GM21381 (cell line): ENCODE data around the gene MRPL17.
"Not testable (repeated sequence)": the region's sequence is repeated elsewhere in the genome, so short reads cannot be mapped to it uniquely, and the experiment has no call there.

Source experiments
- ATAC-seq: cut with Tn5 transposase; IDR thresholded peaks from one replicate; pipeline ENCODE4 v1.9.1; 2021; ENCODE audit warnings: mild to moderate bottlenecking, moderate library complexity; ENCODE audit not compliant: unreplicated experiment

The MRPL17 gene

DNA sequence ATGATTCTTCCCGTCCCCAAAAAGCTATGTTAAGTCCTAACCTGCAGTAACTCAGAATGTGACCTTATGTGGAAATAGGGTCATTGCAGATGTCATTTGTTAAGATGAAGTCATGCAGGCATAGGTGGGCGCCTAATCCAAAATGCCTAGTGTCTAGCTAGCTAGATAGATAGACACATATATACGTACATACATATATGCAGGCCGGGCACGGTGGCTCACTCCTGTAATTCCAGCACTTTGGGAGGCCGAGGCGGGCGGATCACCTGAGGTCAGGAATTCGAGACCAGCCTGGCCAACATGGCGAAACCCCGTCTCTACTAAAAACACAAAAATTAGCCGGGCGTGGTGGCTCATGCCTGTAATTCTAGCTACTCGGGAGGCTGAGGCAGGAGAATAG is 928 bp upstream of the MRPL17 start:
- ATAC-seq: not testable (repeated sequence)

- ATAC-seq: no peak
These were observed 577 bp downstream of the MRPL17 start for GRCh38 chr11:6682591-6682935.

DNA sequence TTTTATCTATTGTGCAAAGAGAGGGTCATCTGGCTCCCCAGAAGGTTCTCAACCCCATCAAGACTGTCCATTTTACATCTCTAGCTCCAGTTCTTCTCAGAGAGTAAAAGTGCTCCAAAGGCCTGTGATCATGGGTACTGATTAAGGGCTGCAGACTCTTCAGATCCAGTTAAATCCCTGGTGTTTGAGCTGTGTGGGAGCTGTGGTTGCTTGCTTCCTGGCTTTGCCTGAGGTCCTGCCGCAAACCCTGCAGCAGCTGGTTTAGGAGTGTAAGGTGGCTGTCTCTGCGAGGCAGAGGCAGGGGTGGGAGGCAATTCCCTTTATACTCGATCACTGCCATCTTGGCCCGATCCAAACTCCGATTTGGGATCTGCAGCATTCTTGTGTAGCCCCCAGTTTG is 1.2 kb downstream of the MRPL17 start:
- no peak for ATAC-seq

DNA sequence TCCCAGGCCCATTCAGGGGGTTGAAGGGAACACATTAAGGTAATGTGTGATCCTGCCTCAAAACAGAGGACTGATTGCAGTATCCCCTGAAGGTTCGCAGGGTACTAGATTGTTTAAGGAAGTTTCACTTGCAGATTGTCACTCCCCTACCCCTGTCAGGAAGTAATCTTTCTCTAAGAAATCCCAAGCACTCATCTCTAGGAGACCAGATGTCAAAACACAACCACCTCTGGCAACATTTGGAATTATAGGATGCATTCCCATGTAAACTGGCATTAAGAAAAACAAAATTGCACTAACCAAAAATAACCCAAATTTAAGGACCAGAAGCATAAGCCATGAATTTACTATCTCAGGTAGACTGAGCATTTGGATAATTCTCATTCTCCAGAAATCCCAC is 1.6 kb downstream of the MRPL17 start:
- no peak for ATAC-seq

GRCh38 chr11:6677018-6677417 is 6.1 kb downstream of the MRPL17 start:
- ATAC-seq: no peak

- no peak for ATAC-seq
These were observed 8.3 kb downstream of the MRPL17 start for GRCh38 chr11:6674862-6675261.

DNA sequence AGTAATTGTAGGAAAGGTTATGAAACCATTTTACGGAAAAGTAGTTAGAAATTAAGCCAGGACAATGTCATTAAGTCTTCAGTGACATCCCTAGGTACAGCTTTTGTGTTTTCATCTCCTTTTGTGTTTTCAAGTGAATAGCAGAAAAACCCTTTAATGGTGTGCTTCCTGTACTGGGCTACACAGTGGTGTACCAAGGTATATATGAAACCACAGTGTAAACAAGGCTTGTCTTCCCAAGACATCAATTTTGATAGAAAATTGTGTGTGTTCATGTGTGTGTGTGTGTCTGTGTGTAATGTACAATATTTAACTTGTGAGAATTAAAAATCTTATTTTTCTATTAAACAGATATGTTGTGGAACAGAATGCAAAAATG is 8.9 kb downstream of the MRPL17 start:
- ATAC-seq: no peak

DNA sequence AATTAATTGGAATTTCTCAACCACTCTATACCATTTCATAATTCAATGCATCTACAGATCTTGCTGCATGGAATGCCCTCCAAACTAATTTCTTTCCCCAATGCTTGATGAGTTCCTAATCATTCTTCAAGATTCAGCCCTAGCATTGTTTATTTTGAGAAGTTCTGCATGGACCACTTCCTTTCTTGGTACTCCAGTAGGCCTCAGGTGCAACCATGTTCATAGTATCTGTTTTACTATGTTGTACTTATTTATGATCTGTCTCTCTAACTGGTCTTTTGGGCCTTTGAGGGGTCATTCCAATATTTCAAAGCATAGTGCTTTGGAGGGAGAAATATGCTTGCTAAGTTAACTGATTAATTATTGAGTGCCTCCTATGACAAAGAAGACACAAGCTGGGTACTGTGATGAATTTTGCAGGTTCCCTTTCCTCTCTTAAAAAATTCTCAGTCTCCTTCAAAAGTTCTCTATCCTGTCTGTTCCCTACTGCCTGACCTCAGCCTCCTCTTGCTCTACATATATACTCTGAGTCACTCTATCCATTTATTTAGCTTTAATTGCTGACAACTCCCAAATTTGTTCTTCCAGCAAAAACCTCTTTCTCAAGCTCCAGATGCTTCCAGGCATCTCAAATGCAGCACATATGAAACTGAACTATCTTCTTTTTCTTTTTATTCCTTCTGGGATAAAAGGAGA is 9.5 kb downstream of the MRPL17 start:
- ATAC-seq: no peak

DNA sequence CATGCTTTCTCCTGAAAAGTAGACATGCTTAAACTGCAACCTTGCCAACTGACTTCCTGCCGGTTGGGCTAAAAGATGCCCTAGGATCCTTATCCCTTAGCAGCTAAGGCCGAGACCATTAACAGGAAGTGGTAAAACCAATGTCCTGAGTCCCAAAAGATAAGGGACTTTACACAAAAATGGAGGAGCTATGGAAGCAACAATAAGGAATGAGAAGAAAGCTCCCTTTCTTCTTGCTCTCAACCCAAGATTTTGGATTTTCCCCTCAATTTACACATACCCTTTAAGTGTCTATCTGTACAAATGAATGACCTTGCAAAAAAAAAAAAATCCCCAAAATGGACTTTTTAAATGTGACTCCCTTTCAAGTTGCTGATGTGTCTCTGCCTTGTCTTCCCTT is 11.1 kb downstream of the MRPL17 start:
- no peak for ATAC-seq

GRCh38 chr11:6670202-6670830 is 12.8 kb downstream of the MRPL17 start:
- ATAC-seq: no peak

DNA sequence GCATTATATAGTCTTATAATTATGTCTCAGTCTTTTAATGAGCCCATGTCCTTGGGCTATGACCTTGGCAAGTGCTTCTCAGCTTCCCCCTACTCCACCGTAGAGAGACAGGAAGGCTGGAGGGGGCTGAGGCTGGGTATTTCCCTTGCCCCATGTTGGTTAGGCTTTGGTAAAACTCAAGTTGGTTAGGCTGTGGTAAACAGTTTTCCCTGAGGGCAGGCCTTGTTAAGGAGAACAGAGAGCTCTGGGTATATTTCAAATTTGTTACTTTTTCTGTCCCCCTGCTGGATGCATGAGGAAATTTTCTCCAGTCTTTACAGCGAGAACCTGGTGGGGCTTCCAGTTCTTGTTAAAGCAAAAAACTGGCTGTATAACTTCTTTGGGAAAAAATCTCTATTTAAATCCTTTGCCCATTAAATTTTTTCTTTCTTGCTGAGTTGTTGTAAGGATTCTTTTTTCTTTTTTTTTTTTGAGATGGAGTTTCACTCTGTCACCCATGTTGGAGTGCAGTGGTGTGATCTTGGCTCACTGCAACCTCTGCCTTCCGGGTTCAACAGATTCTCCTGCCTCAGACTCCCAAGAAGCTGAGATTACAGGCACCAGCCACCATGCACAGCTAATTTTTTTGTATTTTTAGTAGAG is 15.3 kb downstream of the MRPL17 start:
- ATAC-seq: peak; percentile 56

- ATAC-seq: no peak
These were observed 16.6 kb downstream of the MRPL17 start for GRCh38 chr11:6666302-6667183.

- no peak for ATAC-seq
These were observed 18.6 kb downstream of the MRPL17 start for GRCh38 chr11:6664551-6664950.

DNA sequence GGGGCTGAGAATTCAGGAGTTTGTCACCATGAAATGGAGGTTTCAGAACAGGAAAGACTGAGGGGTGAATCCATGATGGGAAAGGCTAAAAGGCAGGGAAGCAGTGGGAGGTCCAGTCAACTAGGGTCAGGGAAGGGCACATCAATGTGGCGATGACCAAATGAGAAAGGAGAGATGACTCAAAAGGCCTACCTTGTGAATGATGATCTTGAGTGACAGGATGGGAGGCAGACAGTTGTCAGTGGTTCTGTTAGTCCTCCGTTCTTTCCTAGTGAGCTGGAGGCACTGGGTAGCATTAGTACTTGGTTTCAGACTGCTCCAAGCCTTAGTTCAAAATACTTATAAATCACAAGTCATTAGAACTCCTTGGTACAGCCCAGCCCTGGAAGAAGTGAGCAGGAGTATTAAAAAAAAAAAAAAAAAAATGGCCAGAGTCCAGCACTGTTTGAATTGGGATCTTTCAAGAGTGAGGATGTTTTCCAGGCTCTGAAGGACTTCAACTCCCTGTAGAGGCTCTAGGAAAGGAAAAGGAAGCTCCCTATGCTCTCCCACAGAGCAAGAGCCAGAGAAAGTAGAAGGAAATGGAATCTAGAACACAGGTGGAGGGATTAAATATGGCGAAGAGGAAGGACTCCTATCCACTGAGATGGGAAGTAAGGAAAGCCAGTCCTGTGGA is 19.2 kb downstream of the MRPL17 start:
- no peak for ATAC-seq

GRCh38 chr11:6660712-6661111 is 22.4 kb downstream of the MRPL17 start:
- no peak for ATAC-seq

- ATAC-seq: no peak
These were observed 24.5 kb downstream of the MRPL17 start for GRCh38 chr11:6658647-6659046.

- ATAC-seq: no peak
These were observed 25.8 kb downstream of the MRPL17 start for GRCh38 chr11:6657346-6657745.

- ATAC-seq: no peak
These were observed 26.2 kb downstream of the MRPL17 start for GRCh38 chr11:6656936-6657335.

DNA sequence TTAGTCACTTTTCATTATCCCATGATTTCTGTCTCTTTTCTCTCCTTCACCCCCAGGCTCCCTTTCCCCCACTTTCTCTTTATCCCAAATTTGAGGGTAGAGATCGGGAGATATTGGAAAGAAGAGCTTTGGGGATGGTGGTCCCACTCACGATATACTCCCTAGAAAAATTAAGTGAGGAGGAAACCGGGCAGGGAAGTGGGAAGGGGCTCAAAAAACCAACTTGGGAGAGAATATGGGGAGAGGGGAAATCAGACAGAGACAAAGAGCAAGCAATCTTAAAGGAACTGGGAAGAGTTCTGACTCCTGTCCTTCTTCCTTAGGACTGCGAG is 26.6 kb downstream of the MRPL17 start:
- no peak for ATAC-seq

- no peak for ATAC-seq
These were observed 27.2 kb downstream of the MRPL17 start, which contains the start of gene DCHS1 for GRCh38 chr11:6655790-6656583. DCHS1 (minus strand) TSS chr11:6655809; CDS start chr11:6641613, 14,196 bp downstream.
